Anterior cingulate cortex (tissue), 58 donors: ENCODE results near the gene PLCXD1.
"Not testable (repeated sequence)": the region's sequence is repeated elsewhere in the genome, so short reads cannot be mapped to it uniquely, and the experiment has no call there.

Source experiments
- DNase-seq, 58 donors: peaks; one replicate each; lab custom pipeline; 2025; lab: John Stamatoyannopoulos, UW

Gene PLCXD1

GRCh38 chrX:290476-291166 is 9.4 kb downstream of the PLCXD1 start:
- DNase-seq: no peak

GRCh38 chrX:291411-291901 is 10.3 kb downstream of the PLCXD1 start:
- no peak for DNase-seq

GRCh38 chrX:292900-293897 is 12.0 kb downstream of the PLCXD1 start:
- DNase-seq: no peak

GRCh38 chrX:295136-295535 is 14.0 kb downstream of the PLCXD1 start:
- no peak for DNase-seq

GRCh38 chrX:298993-299392 is 17.8 kb downstream of the PLCXD1 start:
- DNase-seq: no peak

GRCh38 chrX:300334-300733 is 19.2 kb downstream of the PLCXD1 start:
- DNase-seq: no peak

GRCh38 chrX:302975-303374 is 21.8 kb downstream of the PLCXD1 start:
- no peak for DNase-seq

GRCh38 chrX:305781-306613 is 24.8 kb downstream of the PLCXD1 start:
- not testable (repeated sequence) for DNase-seq

- DNase-seq: not testable (repeated sequence)
These were observed 25.6 kb downstream of the PLCXD1 start for GRCh38 chrX:306614-307251.

GRCh38 chrX:307261-308111 is 26.3 kb downstream of the PLCXD1 start:
- DNase-seq: no peak

GRCh38 chrX:308821-309520 is 27.8 kb downstream of the PLCXD1 start:
- DNase-seq: no peak

GRCh38 chrX:310621-311155 is 29.5 kb downstream of the PLCXD1 start:
- no peak for DNase-seq

- no peak for DNase-seq
These were observed 30.3 kb downstream of the PLCXD1 start for GRCh38 chrX:311156-312129.

- no peak for DNase-seq
These were observed 31.6 kb downstream of the PLCXD1 start for GRCh38 chrX:312621-313331.

- DNase-seq: no peak
These were observed 32.4 kb downstream of the PLCXD1 start for GRCh38 chrX:313546-313945.

GRCh38 chrX:314049-314448 is 32.9 kb downstream of the PLCXD1 start:
- no peak for DNase-seq
